Measurements from ENCODE around the gene ZNF521.
"Not testable (repeated sequence)": the region's sequence is repeated elsewhere in the genome, so short reads cannot be mapped to it uniquely, and the experiment has no call there.

DNA sequence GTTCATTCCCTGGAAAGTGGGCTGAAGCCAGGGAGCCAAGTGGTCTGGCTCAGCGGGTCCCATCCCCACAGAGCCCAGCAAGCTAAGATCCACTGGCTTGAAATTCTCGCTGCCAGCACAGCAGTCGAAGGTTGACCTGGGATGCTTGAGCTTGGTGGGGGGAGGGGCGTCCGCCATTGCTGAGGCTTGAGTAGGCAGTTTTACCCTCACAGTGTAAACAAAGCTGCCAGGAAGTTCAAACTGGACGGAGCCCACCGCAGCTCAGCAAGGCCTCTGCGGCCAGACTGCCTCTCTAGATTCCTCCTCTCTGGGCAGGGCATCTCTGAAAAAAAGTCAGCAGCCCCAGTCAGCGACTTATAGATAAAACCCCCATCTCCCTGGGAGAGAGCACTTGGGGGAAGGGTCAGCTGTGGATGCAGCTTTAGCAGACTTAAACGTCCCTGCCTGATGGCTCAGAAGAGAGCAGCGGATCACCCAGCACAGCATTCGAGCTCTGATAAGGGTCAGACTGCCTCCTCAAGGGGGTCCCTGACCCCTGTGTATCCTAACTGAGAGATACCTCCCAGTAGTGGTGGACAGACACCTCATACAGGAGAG lies 84.9 kb downstream of the ZNF521 start:
- TF ChIP-seq, protein P1, sequence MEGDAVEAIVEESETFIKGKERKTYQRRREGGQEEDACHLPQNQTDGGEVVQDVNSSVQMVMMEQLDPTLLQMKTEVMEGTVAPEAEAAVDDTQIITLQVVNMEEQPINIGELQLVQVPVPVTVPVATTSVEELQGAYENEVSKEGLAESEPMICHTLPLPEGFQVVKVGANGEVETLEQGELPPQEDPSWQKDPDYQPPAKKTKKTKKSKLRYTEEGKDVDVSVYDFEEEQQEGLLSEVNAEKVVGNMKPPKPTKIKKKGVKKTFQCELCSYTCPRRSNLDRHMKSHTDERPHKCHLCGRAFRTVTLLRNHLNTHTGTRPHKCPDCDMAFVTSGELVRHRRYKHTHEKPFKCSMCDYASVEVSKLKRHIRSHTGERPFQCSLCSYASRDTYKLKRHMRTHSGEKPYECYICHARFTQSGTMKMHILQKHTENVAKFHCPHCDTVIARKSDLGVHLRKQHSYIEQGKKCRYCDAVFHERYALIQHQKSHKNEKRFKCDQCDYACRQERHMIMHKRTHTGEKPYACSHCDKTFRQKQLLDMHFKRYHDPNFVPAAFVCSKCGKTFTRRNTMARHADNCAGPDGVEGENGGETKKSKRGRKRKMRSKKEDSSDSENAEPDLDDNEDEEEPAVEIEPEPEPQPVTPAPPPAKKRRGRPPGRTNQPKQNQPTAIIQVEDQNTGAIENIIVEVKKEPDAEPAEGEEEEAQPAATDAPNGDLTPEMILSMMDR (IDR thresholded peaks at IDR 0.05): not testable (repeated sequence)
- TF ChIP-seq POLR2A, POLR2AphosphoS5, EP300 (IDR thresholded peaks at IDR 0.05): not testable (repeated sequence)

Data from upper lobe of left lung (tissue), 4 donors.